Loucy (cell line): Measurements from ENCODE around the gene CSF1.

Experiments used
- H2AFZ ChIP-seq: fragments of 200-600 bp; sonication (generic); 2 replicates; pipeline ENCODE4 v1.6.0; 2016; ENCODE audit warnings: antibody characterized with exemption, mild to moderate bottlenecking, low read length, moderate library complexity
- H3F3A ChIP-seq: fragments of 200-600 bp; 2 replicates; pipeline ENCODE4 v1.6.0; 2016; ENCODE audit warnings: antibody characterized with exemption, low read depth, mild to moderate bottlenecking
- H3K27me3 ChIP-seq: fragments of 200-600 bp; sonication (generic); 2 replicates; pipeline ENCODE4 v1.6.1; 2014; ENCODE audit warnings: low read length, mild to moderate bottlenecking; ENCODE audit not compliant: insufficient read depth, poor library complexity, severe bottlenecking
- H3K36me3 ChIP-seq: fragments of 200-600 bp; sonication (generic); 2 replicates; pipeline ENCODE4 v1.6.1; 2016; ENCODE audit warnings: low read length; ENCODE audit not compliant: insufficient read depth
- H3K4me1 ChIP-seq: fragments of 200-600 bp; sonication (generic); 2 replicates; pipeline ENCODE4 v1.5.1; 2014; ENCODE audit warnings: low read length, mild to moderate bottlenecking; ENCODE audit not compliant: insufficient read depth, poor library complexity, severe bottlenecking
- H3K4me2 ChIP-seq: fragments of 200-600 bp; sonication (generic); 2 replicates; pipeline ENCODE4 v1.6.0; 2014; ENCODE audit warnings: antibody characterized with exemption, low read length, low read depth, mild to moderate bottlenecking; ENCODE audit not compliant: poor library complexity, severe bottlenecking
- H3K4me3 ChIP-seq: fragments of 200-600 bp; sonication (generic); 2 replicates; pipeline ENCODE4 v1.5.1; 2014; ENCODE audit warnings: low read length, mild to moderate bottlenecking, mixed read lengths; ENCODE audit not compliant: poor library complexity, severe bottlenecking
- H3K79me2 ChIP-seq: fragments of 200-600 bp; sonication (generic); 2 replicates; pipeline ENCODE4 v1.6.1; 2014; ENCODE audit warnings: low read length; ENCODE audit not compliant: insufficient read depth
- H3K9ac ChIP-seq: fragments of 200-600 bp; sonication (generic); 2 replicates; pipeline ENCODE4 v1.6.0; 2014; ENCODE audit warnings: mild to moderate bottlenecking, low read depth, low read length, moderate library complexity; ENCODE audit not compliant: poor library complexity, severe bottlenecking
- H3K9me2 ChIP-seq: fragments of 200-600 bp; sonication (generic); replicated peaks from 2 replicates; pipeline ENCODE4 v1.6.1; 2016; ENCODE audit warnings: low read depth, low read length, mixed read lengths
- H3K9me3 ChIP-seq: fragments of 200-600 bp; sonication (generic); 2 replicates; pipeline ENCODE4 v1.6.1; 2014; ENCODE audit warnings: mild to moderate bottlenecking, antibody characterized with exemption, low read length, low read depth; ENCODE audit not compliant: insufficient read depth
- H4K20me1 ChIP-seq: fragments of 200-600 bp; sonication (generic); 2 replicates; pipeline ENCODE4 v1.6.0; 2014; ENCODE audit warnings: antibody characterized with exemption, low read length, mild to moderate bottlenecking; ENCODE audit not compliant: insufficient read depth, poor library complexity, severe bottlenecking
- EZH2phosphoT487 ChIP-seq: fragments of 200-600 bp; IDR thresholded peaks from 2 replicates; pipeline ENCODE4 v1.6.1; 2018; ENCODE audit warnings: antibody characterized with exemption, mild to moderate bottlenecking, moderate library complexity, borderline replicate concordance
- TF ChIP-seq, protein P1 (sequence below): fragments of 200-600 bp; sonication (generic); conservative IDR thresholded peaks from 2 replicates; pipeline ENCODE4 v1.5.1; 2014; ENCODE audit warnings: mild to moderate bottlenecking, antibody characterized with exemption, low read length

CSF1 gene

DNA sequence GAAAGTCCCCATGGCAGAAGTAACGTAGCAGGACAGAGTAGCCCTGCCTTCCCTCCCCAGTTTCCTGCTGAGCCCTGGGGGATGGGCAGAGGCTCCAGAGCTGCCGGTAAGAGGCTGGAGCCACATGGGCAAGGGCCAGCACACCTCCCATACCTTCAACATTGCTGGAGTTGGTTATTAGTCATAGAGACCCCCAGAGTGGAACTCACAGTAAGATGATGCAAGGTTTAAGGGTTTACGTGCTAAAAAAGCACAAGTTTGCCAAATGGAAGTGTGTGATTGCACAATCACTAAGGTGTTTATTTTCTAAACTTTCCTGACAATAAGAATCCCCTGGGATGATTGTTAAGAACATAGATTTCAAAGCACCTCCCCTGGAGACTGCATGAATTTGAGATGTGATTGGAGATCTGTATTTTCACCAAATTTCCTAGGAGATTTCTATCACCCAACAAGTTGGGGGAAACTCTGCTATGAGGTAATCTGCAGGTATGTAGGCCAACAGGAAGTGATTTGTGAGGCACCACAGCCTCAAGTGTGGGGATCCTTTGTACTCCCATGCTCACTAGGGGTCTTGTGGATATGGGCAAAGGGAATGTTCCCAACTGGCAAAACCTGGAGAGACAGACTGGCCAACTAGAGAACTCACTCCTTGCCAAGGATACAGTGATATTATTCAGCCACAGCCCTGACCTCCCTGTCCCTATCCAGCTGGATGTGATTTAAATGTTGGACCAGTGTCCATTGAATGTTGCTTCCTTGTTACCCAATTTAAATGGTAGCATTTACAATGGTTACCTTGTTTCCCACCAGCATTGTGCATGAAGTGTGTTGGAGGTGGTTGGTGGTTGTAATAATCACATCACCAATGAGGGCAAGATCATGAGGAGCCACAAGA, 37.1 kb upstream of the CSF1 start:
- Histone ChIP-seq H4K20me1 (no peaks in the 10 kb centered on the region), H3K36me3 (no peaks in the 10 kb centered on the region), H3K4me3 (no peak overlapping the region), H2AFZ (peak overlapping the region; percentile 70), H3K9me2 (no peaks in the 10 kb centered on the region), H3K79me2 (no peaks in the 10 kb centered on the region), H3F3A (no peaks in the 10 kb centered on the region), H3K9me3 (no peaks in the 10 kb centered on the region), H3K27me3 (no peaks in the 10 kb centered on the region), H3K9ac (no peak overlapping the region), H3K4me2 (no peak overlapping the region), H3K4me1 (peaks cover 17% of the 10 kb centered on the region)
- TF ChIP-seq, protein P1, sequence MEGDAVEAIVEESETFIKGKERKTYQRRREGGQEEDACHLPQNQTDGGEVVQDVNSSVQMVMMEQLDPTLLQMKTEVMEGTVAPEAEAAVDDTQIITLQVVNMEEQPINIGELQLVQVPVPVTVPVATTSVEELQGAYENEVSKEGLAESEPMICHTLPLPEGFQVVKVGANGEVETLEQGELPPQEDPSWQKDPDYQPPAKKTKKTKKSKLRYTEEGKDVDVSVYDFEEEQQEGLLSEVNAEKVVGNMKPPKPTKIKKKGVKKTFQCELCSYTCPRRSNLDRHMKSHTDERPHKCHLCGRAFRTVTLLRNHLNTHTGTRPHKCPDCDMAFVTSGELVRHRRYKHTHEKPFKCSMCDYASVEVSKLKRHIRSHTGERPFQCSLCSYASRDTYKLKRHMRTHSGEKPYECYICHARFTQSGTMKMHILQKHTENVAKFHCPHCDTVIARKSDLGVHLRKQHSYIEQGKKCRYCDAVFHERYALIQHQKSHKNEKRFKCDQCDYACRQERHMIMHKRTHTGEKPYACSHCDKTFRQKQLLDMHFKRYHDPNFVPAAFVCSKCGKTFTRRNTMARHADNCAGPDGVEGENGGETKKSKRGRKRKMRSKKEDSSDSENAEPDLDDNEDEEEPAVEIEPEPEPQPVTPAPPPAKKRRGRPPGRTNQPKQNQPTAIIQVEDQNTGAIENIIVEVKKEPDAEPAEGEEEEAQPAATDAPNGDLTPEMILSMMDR, result no peak
- TF ChIP-seq EZH2phosphoT487, result no peak

DNA sequence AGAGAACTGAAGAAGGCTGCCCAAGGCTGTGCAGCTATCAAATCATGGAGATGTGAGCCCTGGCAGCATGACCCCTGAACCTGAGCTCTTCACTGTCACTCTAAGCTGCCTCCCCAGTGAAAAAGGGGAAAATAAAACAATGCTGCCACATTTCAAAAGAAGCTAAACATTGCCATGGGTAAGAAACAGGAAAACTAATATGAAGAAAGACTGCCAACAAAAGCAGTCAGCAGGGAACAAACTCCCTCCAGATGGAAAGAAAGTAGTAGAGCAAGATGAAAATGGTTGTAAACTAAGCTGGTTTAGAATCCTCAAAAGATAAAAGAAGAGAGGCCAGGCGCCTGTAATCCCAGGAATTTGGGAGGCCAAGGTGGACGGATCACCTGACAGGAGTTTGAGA, 36.2 kb upstream of the CSF1 start:
- Histone ChIP-seq H3K9me2 (no peaks in the 10 kb centered on the region), H3K4me1 (peaks cover 17% of the 10 kb centered on the region), H3K9ac (no peak overlapping the region), H3K79me2 (no peaks in the 10 kb centered on the region), H3K36me3 (no peaks in the 10 kb centered on the region), H3F3A (no peaks in the 10 kb centered on the region), H3K27me3 (no peaks in the 10 kb centered on the region), H4K20me1 (no peaks in the 10 kb centered on the region), H2AFZ (no peak overlapping the region), H3K4me3 (no peak overlapping the region), H3K9me3 (no peaks in the 10 kb centered on the region), H3K4me2 (no peak overlapping the region)
- TF ChIP-seq, protein P1, result no peak
- TF ChIP-seq EZH2phosphoT487, result no peak

DNA sequence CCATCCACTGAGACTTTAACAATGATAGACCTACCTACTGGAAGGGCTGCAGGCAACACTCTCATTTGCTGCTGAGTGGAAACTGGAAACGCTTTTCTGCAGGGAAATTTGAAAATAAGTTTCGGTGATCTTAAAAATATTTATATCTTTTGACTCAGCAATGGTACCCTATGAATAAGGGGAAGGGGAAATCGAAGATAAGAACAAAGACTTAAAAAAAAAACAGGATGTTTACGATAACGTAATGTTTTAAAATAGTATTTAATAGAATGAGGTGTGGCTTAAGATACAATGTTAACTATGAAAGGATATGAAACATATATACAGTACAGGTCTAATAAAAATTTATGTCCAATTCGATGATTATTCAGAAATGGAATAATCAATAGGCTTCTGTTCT, 34.8 kb upstream of the CSF1 start:
- Histone ChIP-seq H4K20me1 (no peaks in the 10 kb centered on the region), H3K4me3 (no peak overlapping the region), H3K9me2 (no peaks in the 10 kb centered on the region), H2AFZ (no peak overlapping the region), H3K9ac (no peak overlapping the region), H3K27me3 (no peaks in the 10 kb centered on the region), H3F3A (no peaks in the 10 kb centered on the region), H3K4me2 (no peak overlapping the region), H3K9me3 (no peaks in the 10 kb centered on the region), H3K79me2 (no peaks in the 10 kb centered on the region), H3K4me1 (peaks cover 23% of the 10 kb centered on the region), H3K36me3 (no peaks in the 10 kb centered on the region)
- TF ChIP-seq, protein P1, result no peak
- no peak for TF ChIP-seq EZH2phosphoT487
